HUES64 (cell line): ENCODE results near the gene VAX1.

Source experiments
- H3K27ac ChIP-seq: 2 replicates; pipeline ENCODE4 v1.7.0; 2013; ENCODE audit warnings: low read depth, low read length, inconsistent platforms
- H3K27me3 ChIP-seq: 2 replicates; pipeline ENCODE4 v1.6.1; 2013; ENCODE audit warnings: mild to moderate bottlenecking, low read length; ENCODE audit not compliant: insufficient read depth
- H3K36me3 ChIP-seq: 2 replicates; pipeline ENCODE4 v1.6.1; 2013; ENCODE audit warnings: mild to moderate bottlenecking, low read length; ENCODE audit not compliant: insufficient read depth
- H3K4me1 ChIP-seq: 2 replicates; pipeline ENCODE4 v1.6.1; 2013; ENCODE audit warnings: mild to moderate bottlenecking, low read length, moderate library complexity; ENCODE audit not compliant: insufficient read depth
- H3K4me3 ChIP-seq: 2 replicates; pipeline ENCODE4 v1.5.1; 2013; ENCODE audit warnings: mild to moderate bottlenecking, low read length, moderate library complexity
- H3K9ac ChIP-seq: 2 replicates; pipeline ENCODE4 v1.6.1; 2013; ENCODE audit warnings: mild to moderate bottlenecking, low read depth, low read length
- H3K9me3 ChIP-seq: 2 replicates; pipeline ENCODE4 v1.6.1; 2013; ENCODE audit warnings: low read depth, low read length; ENCODE audit not compliant: insufficient read depth
- WGBS: fragments of 150-250, 120-280 bp; methylation state at CpG from one replicate; pipeline ENCODE4 v1.1.7; 2013; ENCODE audit warnings: missing lambda C conversion rate; 5-methylcytosine and 5-hydroxymethylcytosine counted together

VAX1 gene

DNA sequence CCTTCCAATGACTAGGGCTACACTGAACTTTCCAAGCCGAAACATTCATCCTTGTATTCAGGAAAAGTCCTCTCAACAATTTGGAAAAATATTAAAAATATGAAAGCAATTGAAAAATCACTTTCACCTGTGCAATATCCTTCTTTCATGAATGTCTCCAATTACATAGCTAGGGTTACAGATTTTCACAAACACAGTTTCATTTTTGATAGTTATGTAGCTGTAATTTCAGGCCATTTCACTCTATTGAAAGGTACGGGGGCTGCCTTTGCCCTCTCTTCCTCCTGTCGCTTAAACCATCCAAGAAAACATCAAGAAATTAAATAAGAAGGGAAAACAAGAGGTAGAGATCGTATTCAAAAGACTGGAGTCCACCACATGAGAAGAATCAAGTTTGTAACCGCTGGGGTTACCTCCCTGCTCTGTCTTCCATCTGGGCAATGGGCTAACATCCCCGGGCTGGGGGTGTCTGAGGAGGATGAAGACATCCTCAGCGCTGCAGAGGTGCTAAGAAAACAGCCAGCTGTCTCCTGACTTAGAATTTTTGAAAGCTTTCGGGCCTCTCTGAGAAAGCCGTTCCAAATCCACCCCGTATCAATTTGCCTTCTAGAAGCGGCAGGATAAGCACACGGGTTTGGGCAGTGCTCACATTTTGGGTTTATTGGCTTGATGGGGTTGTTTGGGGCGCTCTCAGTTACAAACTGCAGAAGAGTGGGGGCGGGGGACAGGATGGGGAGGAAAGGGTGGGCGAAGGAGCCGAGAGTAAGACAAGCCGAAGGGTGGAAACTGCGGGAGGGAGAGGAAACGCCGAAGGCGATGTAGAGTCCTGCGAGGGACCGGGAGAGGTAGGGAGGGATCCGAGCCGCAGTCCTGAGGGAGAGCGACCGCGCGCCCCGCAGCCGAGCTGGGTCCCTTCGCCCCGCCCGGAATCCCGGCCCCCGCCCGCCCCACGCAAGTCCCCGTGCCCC lies 24.3 kb upstream of the VAX1 start:
- H3K9me3 ChIP-seq, result no peaks in the 10 kb centered on the region
- no peak overlapping the region for H3K27ac ChIP-seq
- no peak overlapping the region for H3K9ac ChIP-seq
- peak overlapping the region; percentile 39 for H3K4me3 ChIP-seq
- H3K4me1 ChIP-seq, result peaks cover 51% of the 10 kb centered on the region
- WGBS, result 2% methylated on average over 38 of the region's 39 CpGs
- peaks cover 100% of the 10 kb centered on the region for H3K27me3 ChIP-seq
- H3K36me3 ChIP-seq, result no peaks in the 10 kb centered on the region

DNA sequence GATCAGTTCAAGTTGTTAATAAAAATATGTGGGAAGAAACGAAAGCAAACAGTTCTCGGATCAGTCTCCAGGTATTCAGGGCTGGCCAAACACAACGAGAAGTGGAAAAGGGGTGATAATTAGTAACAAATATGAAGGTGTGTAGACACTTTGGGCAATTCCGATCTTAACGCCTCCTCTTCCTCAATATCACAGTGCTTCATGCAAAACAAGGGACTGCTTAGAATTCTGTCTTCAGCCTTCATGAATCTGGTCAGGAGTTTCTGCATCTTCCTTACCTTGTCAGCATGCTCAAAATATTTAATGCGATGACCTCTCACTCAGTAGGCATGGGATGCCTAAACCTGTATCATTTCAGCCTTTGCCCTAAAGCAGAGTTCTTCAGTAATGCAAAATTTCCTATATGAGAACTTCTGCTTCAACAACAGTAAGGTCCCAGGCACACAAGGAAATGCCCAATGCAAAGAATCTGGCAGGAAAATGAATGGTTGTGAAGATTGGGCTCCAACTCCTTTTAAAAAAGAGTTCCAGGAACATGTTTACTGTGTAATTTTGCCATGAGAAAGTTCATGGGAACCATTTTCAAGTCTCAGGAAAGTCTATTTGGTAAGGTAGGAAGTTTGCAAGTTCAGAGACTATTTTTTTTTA lies 23.4 kb upstream of the VAX1 start:
- no peaks in the 10 kb centered on the region for H3K36me3 ChIP-seq
- H3K4me1 ChIP-seq, result peaks cover 51% of the 10 kb centered on the region
- peaks cover 100% of the 10 kb centered on the region for H3K27me3 ChIP-seq
- 9% methylated on average over 6 of the region's 6 CpGs for WGBS
- no peak overlapping the region for H3K27ac ChIP-seq
- H3K9ac ChIP-seq, result no peak overlapping the region
- no peaks in the 10 kb centered on the region for H3K9me3 ChIP-seq
- H3K4me3 ChIP-seq, result no peak overlapping the region

DNA sequence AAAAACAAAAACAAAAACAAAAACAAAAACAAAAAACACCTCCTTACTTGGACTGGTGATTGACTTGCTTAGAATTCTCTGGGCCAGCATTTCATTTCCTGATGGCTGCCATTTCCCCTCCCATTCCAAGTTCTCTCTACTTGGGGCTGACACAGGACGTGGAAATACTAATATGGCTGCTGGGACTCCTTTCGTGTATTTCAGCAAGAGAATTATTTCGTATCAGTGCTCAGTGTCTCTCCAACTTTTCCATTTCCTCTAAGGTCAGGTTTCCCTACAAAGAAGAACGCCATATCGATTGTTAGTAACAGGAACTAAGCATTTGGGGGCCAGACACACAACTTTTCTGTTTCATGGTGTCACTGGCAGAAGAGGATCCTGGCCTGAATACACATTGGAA lies 22.5 kb upstream of the VAX1 start:
- no peaks in the 10 kb centered on the region for H3K36me3 ChIP-seq
- peaks cover 47% of the 10 kb centered on the region for H3K4me1 ChIP-seq
- no peaks in the 10 kb centered on the region for H3K9me3 ChIP-seq
- H3K9ac ChIP-seq, result no peak overlapping the region
- peaks cover 100% of the 10 kb centered on the region for H3K27me3 ChIP-seq
- WGBS, result 5% methylated on average over 5 of the region's 5 CpGs
- H3K4me3 ChIP-seq, result no peak overlapping the region
- H3K27ac ChIP-seq, result no peak overlapping the region

DNA sequence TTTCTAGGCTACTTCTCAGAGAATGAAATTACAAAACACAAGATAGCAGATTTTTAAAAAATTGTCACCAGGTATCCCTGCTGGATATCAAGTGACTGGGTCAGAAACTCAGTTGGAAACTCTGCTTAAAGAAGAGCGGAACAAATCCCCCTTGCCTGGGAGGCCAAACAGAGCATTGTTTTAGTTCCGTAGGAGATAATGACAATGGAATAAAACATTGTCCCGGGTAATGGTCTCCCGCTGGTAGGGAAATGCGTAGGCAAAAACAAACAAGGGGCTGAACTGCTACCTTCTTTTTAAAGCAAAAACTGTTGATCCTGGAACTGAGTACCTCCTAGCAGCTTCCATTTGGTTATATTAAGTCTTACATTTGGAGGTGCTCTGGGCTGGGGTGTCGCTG lies 21.3 kb upstream of the VAX1 start:
- peak overlapping the region; percentile 17; the same call in 1 of the 2 replicates for H3K27ac ChIP-seq
- H3K9me3 ChIP-seq, result no peaks in the 10 kb centered on the region
- WGBS, result under 1% methylated on average over 6 of the region's 6 CpGs
- peaks cover 100% of the 10 kb centered on the region for H3K27me3 ChIP-seq
- no peak overlapping the region; the same call in 1 of the 2 replicates for H3K4me3 ChIP-seq
- no peak overlapping the region for H3K9ac ChIP-seq
- no peaks in the 10 kb centered on the region for H3K36me3 ChIP-seq
- H3K4me1 ChIP-seq, result peaks cover 47% of the 10 kb centered on the region

DNA sequence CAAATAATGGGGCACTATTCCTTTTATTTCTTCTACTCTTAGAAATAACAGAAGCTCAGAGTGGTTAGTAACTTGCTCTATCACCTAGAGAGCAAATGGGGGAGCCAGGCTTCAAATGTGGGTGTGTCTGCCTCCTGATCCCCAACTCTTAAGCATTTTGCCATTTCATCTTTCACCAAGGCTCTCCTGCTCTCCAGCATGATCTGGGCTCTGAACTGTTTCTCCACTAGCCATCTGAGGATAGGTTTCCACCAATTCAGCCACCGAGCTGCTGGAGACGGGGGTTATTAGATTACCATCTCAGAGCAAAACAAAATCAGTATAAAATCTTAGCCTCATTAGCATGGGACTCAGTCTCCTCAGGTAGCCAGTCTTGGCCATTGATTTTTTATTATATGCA lies 20.2 kb upstream of the VAX1 start:
- no peaks in the 10 kb centered on the region for H3K36me3 ChIP-seq
- no peak overlapping the region for H3K9ac ChIP-seq
- no peak overlapping the region for H3K27ac ChIP-seq
- WGBS, result 15% methylated on average over 2 of the region's 2 CpGs
- no peaks in the 10 kb centered on the region for H3K9me3 ChIP-seq
- H3K4me1 ChIP-seq, result peaks cover 47% of the 10 kb centered on the region
- H3K4me3 ChIP-seq, result no peak overlapping the region
- H3K27me3 ChIP-seq, result peaks cover 100% of the 10 kb centered on the region

DNA sequence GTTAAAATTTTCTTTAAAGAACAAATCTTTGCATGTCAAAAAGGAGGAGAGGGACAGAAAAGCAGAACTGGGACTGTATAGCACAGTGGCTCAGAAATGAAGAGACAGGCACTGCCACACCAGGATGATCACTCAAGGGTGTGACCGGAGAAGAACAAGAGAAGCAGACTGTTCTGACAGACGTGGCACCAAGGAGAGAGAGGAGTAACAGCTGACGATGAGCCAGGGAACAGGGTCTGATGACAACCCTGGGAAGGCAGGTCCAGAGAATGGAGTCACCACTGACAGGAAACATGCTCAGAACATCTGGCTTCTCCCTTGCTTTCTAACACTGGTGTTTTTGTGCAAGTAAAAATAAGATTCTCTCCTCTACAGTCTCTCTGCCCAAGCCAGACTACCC lies 14.6 kb upstream of the VAX1 start:
- no peaks in the 10 kb centered on the region for H3K36me3 ChIP-seq
- no peak overlapping the region for H3K4me3 ChIP-seq
- WGBS, result 55% methylated on average over 3 of the region's 3 CpGs
- H3K9me3 ChIP-seq, result no peaks in the 10 kb centered on the region
- H3K27me3 ChIP-seq, result peaks cover 97% of the 10 kb centered on the region
- no peaks in the 10 kb centered on the region for H3K4me1 ChIP-seq
- no peak overlapping the region for H3K9ac ChIP-seq
- no peak overlapping the region for H3K27ac ChIP-seq

DNA sequence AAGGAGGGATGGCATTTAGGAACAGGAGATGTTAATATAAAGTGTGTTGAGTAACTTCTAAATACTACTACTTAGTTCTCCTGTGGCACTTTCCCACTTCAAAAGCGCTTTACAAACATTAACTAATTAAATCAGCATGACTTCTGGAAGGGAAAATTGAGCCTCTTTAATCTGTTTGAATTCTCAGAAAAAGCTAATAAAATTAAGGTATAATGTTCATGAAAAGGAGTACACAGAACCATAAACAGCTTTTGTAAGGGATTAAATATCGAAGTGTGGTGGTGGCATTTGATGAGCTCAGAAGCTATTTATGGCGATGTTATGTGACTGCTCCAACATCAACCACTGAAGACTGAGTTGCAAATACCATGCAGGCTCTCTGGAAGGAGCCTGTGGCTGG lies 10.2 kb upstream of the VAX1 start:
- H3K9ac ChIP-seq, result no peak overlapping the region
- WGBS, result 89% methylated on average over 2 of the region's 3 CpGs
- peaks cover 97% of the 10 kb centered on the region for H3K27me3 ChIP-seq
- no peak overlapping the region for H3K4me3 ChIP-seq
- no peaks in the 10 kb centered on the region for H3K36me3 ChIP-seq
- H3K27ac ChIP-seq, result no peak overlapping the region
- H3K4me1 ChIP-seq, result no peaks in the 10 kb centered on the region
- H3K9me3 ChIP-seq, result peaks cover 14% of the 10 kb centered on the region

DNA sequence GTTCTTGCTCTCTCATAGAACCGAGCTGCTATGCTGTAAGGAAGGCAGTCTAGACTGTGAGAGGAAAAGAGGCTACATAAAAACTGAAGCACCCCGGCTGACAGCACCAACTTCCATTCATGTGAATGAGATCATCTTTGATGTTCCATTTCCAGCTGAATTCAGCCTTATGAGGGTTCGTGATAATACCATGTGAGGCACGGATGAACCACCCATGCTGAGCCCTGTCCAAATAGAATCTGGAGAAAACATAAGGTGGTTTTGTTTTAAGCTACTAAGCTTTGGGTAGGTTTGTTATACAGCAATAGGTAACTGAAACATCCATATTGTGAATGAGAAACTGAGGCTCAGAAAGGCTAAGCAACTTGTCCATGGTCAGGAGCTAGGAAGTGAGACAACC lies 6.9 kb upstream of the VAX1 start:
- Histone ChIP-seq H3K4me3 (no peak overlapping the region), H3K27me3 (peaks cover 100% of the 10 kb centered on the region), H3K36me3 (no peaks in the 10 kb centered on the region), H3K9me3 (peaks cover 17% of the 10 kb centered on the region), H3K27ac (no peak overlapping the region), H3K9ac (no peak overlapping the region), H3K4me1 (no peaks in the 10 kb centered on the region)
- WGBS, result 80% methylated on average over 4 of the region's 4 CpGs

DNA sequence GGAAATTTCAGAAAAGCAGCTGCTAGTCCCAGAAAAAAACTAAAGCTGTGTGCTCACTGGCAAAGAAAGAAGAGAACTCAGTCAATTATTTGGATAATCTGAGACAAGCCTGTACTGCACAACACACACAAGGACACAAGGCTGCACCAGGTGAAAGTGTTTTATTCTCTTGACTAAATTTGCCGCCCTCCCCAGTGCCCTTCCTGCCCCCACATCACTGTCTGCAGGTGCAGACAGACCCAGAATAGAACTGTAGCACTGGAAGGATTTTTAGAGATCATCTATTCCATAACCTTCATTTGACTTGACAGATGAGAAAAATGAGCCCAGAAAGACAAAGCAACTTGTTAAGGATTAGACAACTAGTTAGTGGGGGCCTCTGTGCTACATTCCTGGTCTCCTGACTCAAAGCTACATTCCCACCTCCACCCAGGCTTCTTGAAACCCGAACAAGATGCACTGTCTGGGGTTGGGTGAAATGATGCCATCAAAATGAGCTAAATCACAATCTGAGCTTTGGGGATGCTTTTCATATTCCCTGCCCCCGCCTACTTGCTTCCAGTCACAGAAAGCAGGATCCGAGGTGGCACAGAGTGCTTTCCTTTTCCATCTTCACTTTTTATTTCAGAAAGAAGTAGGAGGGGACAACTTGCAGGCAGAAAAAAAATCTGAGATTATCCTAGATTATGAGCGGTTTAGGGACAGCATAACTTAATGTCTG lies 5.2 kb upstream of the VAX1 start:
- H3K36me3 ChIP-seq, result no peaks in the 10 kb centered on the region
- H3K27me3 ChIP-seq, result peaks cover 99% of the 10 kb centered on the region
- H3K9me3 ChIP-seq, result peaks cover 17% of the 10 kb centered on the region
- 63% methylated on average over 5 of the region's 5 CpGs for WGBS
- peaks cover 7% of the 10 kb centered on the region; the same call in 1 of the 2 replicates for H3K4me1 ChIP-seq
- no peak overlapping the region for H3K9ac ChIP-seq
- no peak overlapping the region for H3K4me3 ChIP-seq
- H3K27ac ChIP-seq, result no peak overlapping the region

DNA sequence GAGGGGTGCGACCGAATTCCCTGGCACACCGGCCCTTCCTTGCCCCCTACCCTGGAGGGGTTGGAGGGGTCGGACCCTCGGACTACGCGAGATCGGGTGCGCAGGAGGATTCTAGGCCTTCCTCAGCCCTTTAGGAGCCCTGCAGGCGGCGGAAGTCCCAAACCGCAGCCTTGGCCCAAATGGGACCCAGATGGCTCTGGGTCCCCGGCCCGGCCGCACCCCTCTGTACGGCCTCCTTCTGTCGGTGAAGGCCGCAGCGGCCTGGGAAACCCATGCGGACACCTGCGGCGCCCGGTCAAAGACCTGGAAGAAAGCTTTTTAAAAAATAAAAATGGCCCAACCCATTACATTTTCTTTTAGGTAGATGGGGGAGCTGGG lies 2.4 kb upstream of the VAX1 start:
- no peak overlapping the region for H3K27ac ChIP-seq
- WGBS, result 2% methylated on average over 23 of the region's 23 CpGs
- H3K9me3 ChIP-seq, result peaks cover 17% of the 10 kb centered on the region
- peak overlapping the region; percentile 31; the same call in 1 of the 2 replicates for H3K4me3 ChIP-seq
- peaks cover 15% of the 10 kb centered on the region for H3K4me1 ChIP-seq
- peaks cover 99% of the 10 kb centered on the region for H3K27me3 ChIP-seq
- H3K9ac ChIP-seq, result no peak overlapping the region
- no peaks in the 10 kb centered on the region for H3K36me3 ChIP-seq
